HG02642 (cell line): ENCODE data around the gene PYGB.

Experiments used
- ATAC-seq: cut with Tn5 transposase; IDR thresholded peaks from one replicate; pipeline ENCODE4 v1.9.1; 2021; ENCODE audit warnings: mild to moderate bottlenecking; ENCODE audit not compliant: unreplicated experiment, poor library complexity

Gene PYGB

DNA sequence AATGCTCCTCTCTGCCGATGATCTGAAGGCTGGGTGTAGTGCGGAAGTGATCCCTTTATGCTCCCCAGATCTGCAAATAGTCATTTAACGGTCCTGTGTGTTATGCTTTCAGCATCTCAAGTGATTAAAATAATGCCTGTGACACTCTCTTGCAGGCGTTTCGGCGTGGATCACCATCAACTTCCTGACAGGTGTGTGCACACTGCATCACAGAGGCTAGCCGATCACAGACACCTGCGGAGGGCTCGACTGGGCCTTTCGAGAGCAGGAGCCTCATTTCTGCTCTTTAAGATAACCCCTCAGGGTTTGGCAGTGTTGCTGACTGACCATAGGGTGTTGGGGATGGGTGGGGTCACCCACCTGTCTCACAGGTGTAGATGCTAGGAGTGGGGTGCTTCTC, 32.4 kb upstream of the PYGB start:
- no peak for ATAC-seq

DNA sequence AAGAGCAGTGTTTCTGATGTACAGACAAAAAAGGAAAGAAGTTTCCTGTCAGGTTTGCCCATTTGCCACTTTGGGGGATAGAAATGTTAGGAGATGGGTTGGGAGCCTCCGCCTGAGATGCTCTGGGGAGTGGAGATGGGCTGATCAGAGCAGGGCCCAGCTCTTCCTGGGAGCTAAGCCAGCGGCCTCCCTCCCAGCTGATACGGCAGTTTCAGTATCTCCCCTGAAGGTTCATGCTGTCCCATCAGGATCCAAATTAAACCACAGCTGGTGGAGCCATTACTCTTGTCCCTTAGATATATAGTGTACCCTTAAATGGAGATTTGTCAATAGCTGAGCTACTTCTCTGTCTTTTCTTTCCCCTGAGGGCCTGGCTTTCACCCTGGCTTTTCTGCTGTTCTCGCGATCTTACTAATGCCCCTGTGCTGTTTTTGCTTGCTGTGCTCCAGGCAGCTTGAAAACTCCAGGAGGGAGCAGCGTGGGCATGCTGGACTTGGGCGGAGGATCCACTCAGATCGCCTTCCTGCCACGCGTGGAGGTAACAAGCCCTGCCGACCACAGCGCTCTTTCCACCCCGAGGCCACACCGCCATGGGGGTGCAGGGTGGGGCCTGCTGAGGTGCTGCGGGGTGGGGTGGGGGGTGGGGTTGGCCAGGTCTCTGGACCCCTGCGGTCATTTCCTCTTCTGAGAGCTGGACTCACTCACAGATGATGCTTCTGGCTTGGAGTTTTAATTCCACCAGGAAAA, 31.5 kb upstream of the PYGB start:
- ATAC-seq, result no peak

GRCh38 chr20:25217161-25218108, 30.4 kb upstream of the PYGB start:
- ATAC-seq, result no peak

GRCh38 chr20:25218109-25218486, 29.8 kb upstream of the PYGB start:
- ATAC-seq, result no peak

- no peak for ATAC-seq
Measured at GRCh38 chr20:25218492-25218891, 29.4 kb upstream of the PYGB start.

DNA sequence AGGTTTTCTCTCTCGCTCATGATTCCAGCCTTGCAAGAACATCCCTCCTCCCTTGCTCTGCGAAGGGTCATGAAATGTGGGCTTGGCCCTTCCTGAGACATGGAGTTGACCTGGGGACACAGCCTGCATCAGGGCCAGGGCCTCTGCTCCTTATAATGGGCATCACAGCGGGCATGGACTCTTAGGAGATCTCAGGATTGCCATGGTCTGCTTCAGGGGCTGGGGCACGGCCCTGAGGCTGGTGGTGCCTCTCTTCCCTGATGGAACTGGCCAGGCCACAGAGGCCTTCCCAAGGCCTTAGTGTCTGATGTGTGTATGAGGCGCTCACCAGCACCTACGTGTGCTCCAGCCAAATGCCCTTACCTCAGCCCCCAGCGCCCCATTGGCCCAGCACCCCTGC, 28.5 kb upstream of the PYGB start:
- no peak for ATAC-seq

GRCh38 chr20:25220021-25220730, 27.7 kb upstream of the PYGB start:
- ATAC-seq, result no peak

DNA sequence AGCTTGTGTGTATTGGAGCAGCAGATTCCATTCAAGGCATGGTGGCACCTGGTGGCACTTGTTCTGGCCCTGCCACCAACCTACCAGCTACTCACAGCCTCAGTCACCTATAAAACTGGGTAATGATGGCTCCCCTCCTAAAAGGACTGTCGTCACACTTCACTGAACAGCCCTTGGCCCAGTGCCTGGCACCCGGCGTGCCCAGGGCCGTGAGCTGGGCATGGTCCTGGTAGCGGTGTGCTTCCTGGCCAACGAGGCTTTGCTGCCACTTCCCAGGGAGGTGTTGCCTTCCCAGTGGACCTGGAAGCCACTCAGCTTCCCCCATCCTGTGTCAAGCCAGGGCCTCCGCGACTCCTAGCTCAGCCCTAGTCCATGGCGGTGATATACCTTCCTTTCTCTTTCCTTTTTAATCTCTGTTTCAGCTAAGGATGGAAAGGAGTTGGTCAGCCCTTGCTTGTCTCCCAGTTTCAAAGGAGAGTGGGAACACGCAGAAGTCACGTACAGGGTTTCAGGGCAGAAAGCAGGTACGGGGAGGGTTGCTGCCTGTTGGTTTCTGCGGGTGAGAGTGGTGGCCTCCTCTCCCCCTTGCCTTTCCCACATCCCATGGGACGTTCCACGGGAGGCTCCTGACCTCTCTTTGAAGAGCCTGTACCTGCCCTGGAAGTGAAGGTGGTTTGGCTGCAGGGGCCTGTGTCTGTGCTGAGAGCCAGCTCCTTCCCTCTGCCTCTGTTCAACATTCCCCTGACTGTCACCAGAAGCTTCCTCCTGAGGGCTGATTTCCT, 26.9 kb upstream of the PYGB start:
- ATAC-seq, result no peak

DNA sequence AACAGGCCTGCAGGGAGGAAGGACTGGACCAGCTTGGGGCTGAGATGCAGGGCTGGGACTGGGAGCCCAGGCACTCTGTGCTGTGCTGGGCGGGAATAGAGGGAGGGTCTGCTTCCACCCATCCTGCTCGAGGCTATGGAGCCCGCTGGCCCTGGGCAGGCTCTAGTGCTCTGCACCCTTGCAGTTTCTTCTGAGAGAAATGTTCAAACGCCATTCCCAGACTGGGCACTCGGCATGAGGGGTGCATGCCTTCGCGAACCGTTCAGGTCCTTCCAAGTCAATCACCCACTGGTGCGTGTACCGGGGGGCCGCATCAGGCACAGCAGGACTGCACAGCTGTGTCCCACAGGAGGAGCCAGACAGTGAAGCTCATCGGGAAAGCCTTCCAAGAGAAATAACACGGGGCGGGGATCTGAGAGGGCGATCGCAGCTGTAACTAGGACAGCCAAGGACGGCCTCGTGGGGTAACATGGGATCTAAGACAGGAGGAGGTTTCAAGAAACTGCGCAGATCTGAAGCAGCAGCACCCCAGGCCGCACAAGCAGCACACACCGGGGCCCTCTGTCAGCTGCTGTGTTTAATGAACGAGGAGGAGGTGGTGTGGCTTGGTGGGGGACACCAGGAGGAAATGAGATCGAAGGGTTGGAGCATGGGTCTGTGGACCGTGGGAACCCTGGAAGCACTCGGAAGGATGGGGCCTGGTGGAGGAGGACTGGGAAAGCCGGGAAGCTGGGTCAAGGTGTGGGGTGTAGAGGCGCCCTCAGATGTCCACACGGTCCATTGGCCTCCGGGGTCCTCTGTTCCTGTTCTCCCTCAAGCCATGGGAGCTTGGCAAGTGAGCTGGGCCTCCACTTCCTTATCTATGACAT, 26.1 kb upstream of the PYGB start:
- no peak for ATAC-seq

GRCh38 chr20:25222461-25223178, 25.3 kb upstream of the PYGB start:
- ATAC-seq, result no peak

DNA sequence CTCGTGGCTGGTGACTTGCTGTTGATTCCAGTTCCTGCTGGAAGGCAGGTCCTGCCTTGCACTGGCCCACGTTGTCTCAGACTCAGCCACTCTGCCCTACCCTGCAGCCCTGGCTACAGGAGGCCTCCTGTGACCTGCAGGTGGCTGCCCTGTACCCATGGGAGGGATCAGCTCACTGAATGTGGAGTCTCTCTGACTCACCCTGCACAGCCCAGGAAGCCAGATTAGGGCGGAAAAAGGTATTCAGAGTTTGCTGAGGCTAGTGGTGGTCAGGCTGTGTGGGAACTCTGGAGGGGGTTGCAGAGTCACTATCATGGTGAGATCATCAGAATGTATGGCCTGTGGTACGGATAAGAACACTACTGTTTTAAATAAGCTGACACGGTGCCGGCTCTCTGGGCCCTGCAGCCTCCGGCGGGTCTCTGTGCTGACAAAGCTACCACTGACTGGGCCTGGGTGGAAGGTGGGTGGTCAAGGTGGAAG, 24.7 kb upstream of the PYGB start:
- no peak for ATAC-seq

- ATAC-seq, result no peak
Measured at GRCh38 chr20:25223765-25224720, 23.8 kb upstream of the PYGB start.

DNA sequence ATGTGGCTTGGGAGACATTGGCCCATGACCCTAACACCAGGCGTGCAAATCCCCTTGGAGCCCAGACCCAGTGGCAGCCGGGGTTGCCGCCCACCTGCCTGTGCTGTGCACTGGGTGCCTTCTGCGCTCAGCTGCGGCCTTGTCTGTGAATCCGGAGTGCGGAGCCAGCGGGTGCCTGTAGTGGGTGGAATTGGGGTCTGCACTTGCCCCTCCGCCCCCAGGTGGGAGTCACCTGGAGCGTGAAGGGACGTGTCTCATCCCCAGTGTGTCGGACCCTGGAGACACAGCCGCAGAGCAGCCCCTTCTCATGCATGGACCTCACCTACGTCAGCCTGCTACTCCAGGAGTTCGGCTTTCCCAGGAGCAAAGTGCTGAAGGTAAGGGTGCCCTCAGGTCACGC, 22.9 kb upstream of the PYGB start:
- no peak for ATAC-seq

GRCh38 chr20:25225642-25226432, 22.0 kb upstream of the PYGB start:
- ATAC-seq, result no peak

- no peak for ATAC-seq
Measured at GRCh38 chr20:25226433-25227316, 21.2 kb upstream of the PYGB start.
